ENCODE measurements around the gene LRP11.

DNA sequence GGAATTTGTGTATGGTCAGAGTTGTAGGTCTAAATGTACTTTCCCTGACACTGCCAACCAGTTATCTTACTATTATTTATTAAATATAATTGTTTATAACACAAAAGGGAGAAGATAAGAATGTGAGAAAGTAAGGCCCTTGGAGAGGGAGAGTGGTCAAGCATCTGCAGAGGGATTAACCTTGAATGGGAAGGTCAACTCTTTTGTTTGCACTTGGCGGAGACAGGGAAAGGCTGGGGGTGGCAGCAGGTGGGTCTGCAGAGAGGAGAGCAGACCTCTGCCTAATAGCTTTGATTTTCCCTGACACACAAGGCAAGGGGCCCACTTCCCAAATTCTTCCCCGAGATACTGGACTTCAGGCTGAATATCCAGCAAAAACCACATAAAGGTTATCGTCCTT lies 4.2 kb downstream of the LRP11 start:
- TF ChIP-seq, protein P1, sequence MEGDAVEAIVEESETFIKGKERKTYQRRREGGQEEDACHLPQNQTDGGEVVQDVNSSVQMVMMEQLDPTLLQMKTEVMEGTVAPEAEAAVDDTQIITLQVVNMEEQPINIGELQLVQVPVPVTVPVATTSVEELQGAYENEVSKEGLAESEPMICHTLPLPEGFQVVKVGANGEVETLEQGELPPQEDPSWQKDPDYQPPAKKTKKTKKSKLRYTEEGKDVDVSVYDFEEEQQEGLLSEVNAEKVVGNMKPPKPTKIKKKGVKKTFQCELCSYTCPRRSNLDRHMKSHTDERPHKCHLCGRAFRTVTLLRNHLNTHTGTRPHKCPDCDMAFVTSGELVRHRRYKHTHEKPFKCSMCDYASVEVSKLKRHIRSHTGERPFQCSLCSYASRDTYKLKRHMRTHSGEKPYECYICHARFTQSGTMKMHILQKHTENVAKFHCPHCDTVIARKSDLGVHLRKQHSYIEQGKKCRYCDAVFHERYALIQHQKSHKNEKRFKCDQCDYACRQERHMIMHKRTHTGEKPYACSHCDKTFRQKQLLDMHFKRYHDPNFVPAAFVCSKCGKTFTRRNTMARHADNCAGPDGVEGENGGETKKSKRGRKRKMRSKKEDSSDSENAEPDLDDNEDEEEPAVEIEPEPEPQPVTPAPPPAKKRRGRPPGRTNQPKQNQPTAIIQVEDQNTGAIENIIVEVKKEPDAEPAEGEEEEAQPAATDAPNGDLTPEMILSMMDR (IDR thresholded peaks at IDR 0.05; ENCODE audit: low read length) = no peak
- TF ChIP-seq EZH2 (optimal IDR thresholded peaks at IDR 0.05; ENCODE audit: low read depth, low read length) = no peak

Measured in MM.1S (cell line).